NB4 (cell line): Measurements from ENCODE around the gene GOLGA6L24.
A peak's percentile ranks its signal among the peaks of the same experiment; 100 is the strongest.
"Not testable (repeated sequence)": the region's sequence is repeated elsewhere in the genome, so short reads cannot be mapped to it uniquely, and the experiment has no call there.

Source experiments
- DNase-seq: peaks from one replicate; pipeline ENCODE4 v3.0.0; 2010; ENCODE audit warnings: low read depth
- H3K4me3 ChIP-seq: one replicate; pipeline ENCODE4 v1.5.1; 2011; ENCODE audit warnings: mild to moderate bottlenecking, low read depth, low read length, moderate library complexity

GOLGA6L24 gene, protein sequence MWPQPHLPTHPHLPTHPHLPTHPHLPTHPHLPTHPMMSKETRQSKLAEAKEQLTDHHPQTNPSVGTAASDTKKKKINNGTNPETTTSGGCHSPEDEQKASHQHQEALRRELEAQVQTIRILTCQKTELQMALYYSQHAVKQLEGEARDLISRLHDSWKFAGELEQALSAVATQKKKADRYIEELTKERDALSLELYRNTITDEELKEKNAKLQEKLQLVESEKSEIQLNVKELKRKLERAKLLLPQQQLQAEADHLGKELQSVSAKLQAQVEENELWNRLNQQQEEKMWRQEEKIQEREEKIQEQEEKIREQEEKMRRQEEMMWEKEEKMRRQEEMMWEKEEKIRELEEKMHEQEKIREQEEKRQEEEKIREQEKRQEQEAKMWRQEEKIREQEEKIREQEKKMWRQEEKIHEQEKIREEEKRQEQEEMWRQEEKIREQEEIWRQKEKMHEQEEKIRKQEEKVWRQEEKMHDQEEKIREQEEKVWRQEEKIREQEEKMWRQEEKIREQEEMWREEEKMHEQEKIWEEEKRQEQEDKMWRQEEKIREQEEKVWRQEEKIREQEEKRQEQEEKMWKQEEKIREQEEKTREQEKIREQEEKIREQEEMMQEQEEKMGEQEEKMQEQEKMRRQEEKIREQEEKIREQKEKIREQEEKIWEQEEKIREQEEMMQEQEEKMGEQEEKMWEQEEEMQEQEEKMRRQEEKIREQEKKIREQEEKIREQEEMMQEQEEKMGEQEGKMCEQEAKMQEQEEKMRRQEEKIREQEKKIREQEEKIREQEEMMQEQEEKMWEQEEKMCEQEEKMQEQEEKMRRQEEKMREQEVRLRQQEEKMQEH

DNA sequence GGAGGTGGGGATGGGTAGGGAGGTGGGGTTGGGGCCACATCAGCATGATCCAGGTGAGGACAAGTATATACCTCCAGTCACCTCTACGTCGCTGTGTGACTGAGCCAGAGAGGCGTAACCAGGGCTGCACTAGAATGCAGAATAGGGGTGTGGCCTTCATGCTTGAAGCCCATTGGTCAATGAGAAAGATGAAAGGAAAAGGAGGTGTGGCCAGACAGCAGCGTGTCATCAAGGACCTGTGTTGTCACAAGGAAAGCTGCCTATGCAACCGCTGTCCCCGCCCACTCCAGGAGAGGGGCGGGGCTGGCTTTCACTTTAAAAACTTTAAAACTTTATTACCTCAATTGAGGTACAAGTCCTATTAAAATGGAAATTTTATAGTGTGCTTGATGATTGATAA, at the start of gene GOLGA6L24:
GOLGA6L24 (minus strand) TSS at position 101 of the 400 bp plus-strand sequence; CDS start at position 40, 61 bp downstream.
- H3K4me3 ChIP-seq, DNase-seq: not testable (repeated sequence)

DNA sequence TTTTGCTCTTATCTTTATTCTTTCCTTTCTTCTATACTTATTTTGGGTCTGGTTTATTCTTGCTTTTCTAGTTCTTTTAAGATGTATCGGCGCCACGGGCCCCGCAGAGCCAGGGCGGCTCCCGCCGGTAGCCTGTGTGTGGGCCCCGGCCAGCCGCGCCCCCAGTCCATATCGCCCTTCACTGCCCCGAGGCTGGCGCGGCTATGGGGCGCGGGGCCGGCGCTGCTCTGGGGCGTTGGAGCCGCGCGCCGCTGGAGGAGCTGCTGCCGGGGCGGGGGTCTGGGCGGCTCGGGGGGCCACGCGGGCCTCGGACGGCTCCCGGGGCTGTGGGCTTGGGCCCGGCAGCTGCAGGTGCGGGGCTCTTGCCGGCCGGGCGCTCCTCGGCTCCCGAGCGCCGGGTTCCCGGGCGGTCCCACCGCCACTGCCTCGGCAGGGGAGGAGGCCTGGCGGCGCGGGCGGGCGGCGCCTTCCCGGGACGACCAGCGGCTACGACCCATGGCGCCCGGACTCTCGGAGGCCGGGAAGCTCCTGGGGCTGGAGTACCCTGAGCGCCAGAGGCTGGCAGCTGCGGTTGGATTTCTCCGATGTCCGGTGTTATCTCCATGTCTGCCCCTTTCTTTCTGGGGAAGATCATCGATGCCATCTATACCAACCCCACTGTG, 45.0 kb upstream of the GOLGA6L24 start:
- DNase-seq, H3K4me3 ChIP-seq: not testable (repeated sequence)

DNA sequence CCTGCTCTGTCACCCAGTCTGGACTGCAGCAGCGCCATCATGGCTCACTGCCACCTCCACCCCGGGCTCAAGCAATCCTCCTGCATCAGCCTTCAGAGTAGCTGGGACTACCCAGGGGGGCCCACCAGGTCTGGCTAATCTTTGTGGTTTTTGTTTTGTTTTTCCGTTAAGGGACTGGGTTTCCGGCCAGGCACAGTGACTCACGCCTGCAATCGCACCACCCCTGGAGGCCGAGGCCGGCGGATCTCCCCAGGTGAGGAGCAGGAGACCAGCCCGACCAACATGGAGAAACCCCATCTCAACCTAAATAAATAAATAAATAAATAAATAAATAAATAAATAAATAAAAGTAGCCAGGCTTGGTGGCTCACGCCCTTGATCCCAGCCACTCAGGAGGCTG, 38.1 kb upstream of the GOLGA6L24 start:
- DNase-seq = not testable (repeated sequence)

GRCh38 chr15:28380053-28380452, 22.2 kb upstream of the GOLGA6L24 start:
- not testable (repeated sequence) for H3K4me3 ChIP-seq, DNase-seq

More for the DNA sequence above, 38.1 kb upstream of the GOLGA6L24 start:
- not testable (repeated sequence) for H3K4me3 ChIP-seq

DNA sequence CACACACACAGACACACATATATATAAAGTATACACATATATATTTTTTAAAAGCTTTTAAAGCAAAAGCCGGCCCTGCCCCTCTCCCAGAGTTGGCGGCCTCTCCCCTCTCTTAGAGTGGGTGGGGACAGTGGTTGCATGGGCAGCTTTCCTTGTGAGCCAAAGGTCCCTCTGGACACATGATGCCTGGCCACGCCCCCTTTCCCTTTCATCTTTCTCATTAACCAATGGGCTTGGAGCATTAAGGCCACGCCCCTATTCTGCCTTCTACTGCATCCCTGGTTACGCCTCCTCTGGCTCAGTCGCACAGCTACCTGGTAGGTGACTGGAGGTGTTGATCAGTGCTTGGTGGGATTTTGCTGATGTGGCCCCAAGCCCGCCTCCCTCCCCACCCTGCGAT, 20.5 kb upstream of the GOLGA6L24 start, which contains the start of gene GOLGA8F:
GOLGA8F (plus strand) TSS at position 301 of the 400 bp plus-strand sequence; CDS start at position 399, 98 bp downstream.
- not testable (repeated sequence) for H3K4me3 ChIP-seq

DNA sequence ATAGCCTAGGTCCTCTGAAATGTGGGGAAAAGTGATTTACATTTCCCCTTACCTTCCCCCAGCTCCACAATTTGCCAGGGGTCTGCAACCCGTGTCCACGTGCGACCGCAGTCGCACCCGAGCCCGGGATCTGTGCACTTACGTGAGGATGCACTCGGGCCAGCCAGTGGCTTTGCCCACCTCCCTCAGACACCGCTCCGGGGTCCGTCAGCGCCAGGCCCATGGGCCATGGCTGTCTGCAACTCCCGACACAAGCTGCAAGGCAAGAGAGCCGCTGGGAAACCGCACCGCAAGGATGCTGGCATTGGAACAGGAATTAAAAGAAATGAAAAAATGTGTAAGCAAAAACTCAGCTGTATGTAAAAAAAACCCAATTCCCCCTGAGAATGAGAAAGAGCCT, 7.6 kb upstream of the GOLGA6L24 start:
- H3K4me3 ChIP-seq, DNase-seq: not testable (repeated sequence)

More for the DNA sequence above, 20.5 kb upstream of the GOLGA6L24 start, which contains the start of gene GOLGA8F:
- DNase-seq = not testable (repeated sequence)

GRCh38 chr15:28322129-28322588, 35.7 kb downstream of the GOLGA6L24 start, which contains the start of gene HERC2:
Gene HERC2, minus strand, starts transcription at chr15:28322179. Its CDS starts 746 bp downstream, at chr15:28321433.
- peak within 1 kb of the TSS; percentile 61 for H3K4me3 ChIP-seq

DNA sequence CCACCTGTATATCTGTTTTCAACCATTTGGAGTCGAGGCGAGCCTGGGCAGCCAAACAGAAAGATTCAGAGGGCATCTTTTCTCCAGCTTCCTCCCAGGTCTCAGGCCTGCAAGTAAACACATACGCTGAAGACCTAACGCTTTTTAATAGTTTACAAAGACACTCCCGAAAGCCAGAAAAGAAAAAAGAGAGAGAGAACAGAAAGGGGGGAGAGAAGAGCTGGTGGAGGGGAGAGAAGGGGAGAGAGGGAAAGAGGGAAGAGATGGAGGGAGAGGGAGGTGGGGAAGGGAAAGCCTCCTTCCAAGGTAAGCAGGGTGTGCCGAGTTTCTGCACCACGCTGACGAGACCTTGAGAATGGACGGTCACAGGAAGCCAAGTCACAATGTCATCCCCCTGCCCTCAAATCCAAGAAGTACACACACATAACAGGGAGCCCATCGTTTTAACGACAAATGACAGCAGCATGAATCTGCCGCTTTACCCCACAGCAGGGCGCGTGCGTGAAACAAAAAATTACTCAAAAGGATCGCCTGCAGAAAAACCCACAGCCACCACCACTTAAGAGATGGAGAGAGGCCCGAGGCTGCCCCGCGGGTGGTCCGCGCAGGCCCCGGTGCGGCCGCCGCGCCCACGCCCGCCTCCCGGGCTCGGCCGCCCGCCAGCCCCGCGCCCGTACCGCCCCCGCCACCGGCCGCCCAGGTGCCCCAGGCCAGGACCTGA, 36.4 kb downstream of the GOLGA6L24 start:
- H3K4me3 ChIP-seq = peak overlapping the region; percentile 59

More at GRCh38 chr15:28322129-28322588, 35.7 kb downstream of the GOLGA6L24 start, which contains the start of gene HERC2:
- DNase-seq = not testable (repeated sequence)

GRCh38 chr15:28319725-28320124, 38.2 kb downstream of the GOLGA6L24 start:
- not testable (repeated sequence) for DNase-seq
- H3K4me3 ChIP-seq = peak overlapping the region; percentile 16

More for the DNA sequence above, 36.4 kb downstream of the GOLGA6L24 start:
- DNase-seq = not testable (repeated sequence)

- not testable (repeated sequence) for H3K4me3 ChIP-seq, DNase-seq
Observed at GRCh38 chr15:28318828-28319227, 39.1 kb downstream of the GOLGA6L24 start.

- not testable (repeated sequence) for DNase-seq, H3K4me3 ChIP-seq
Observed at GRCh38 chr15:28318122-28318521, 39.8 kb downstream of the GOLGA6L24 start.

- DNase-seq, H3K4me3 ChIP-seq: not testable (repeated sequence)
Observed at GRCh38 chr15:28316958-28317357, 40.9 kb downstream of the GOLGA6L24 start.

GRCh38 chr15:28310454-28310853, 47.4 kb downstream of the GOLGA6L24 start:
- H3K4me3 ChIP-seq, DNase-seq: not testable (repeated sequence)

DNA sequence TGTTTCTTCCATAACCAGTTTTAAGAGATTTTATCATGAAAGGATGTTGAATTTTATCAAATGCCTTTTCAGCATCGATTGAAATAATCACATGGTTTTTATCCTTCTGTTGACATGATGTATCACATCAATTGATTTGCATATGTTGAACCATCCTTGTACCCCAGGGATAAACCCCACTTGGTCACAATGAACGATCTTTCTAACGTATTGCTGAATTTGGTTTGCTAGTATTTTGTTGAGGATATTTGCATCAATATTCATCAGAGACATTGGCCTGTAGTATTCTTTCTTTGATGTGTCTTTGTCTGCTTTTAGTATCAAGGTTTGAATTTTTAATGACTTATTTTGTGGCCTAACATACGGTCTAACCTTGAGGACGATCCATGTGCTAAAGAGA, 49.2 kb downstream of the GOLGA6L24 start:
- H3K4me3 ChIP-seq, DNase-seq: not testable (repeated sequence)
